A673 (cell line): ENCODE results near the gene NEDD4L. TPM values are rescaled to one million over a fixed set of nuclear protein-coding genes. Genes with fewer than 3 reads are reported as not detected.

ENCODE experiments used
- BruUV-seq: library from RNA; stranded (reverse); fragments of 400-500 nt; replicated peaks from 2 replicates; lab custom pipeline; 2021; lab: Mats Ljungman, UMichigan
- CTCF ChIA-PET: fragments of 300-600 bp; sonication (Branson Sonifier 250); formaldehyde crosslinking; loops from one replicate; lab custom pipeline; 2022; ENCODE audit warnings: antibody characterized with exemption; lab: Charles Lee
- POLR2A ChIA-PET: fragments of 300-600 bp; sonication (Branson Sonifier 250); formaldehyde crosslinking; loops from one replicate; lab custom pipeline; 2022; ENCODE audit warnings: antibody characterized with exemption; ENCODE audit not compliant: low non-redundant PET; lab: Charles Lee
- DNase-seq: peaks from one replicate; pipeline ENCODE4 v3.0.0-alpha.2; 2015; ENCODE audit warnings: low spot score
- H3K27ac ChIP-seq: fragments of 200-600 bp; sonication (generic); 2 replicates; pipeline ENCODE4 v1.5.1; 2016; ENCODE audit warnings: mixed run types, low read depth, mild to moderate bottlenecking, mixed read lengths, antibody characterized with exemption, low read length; ENCODE audit not compliant: poor library complexity, severe bottlenecking
- H3K27me3 ChIP-seq: fragments of 200-600 bp; sonication (generic); replicated peaks from 2 replicates; pipeline ENCODE4 v1.6.1; 2017; ENCODE audit warnings: mixed run types, low read depth, mild to moderate bottlenecking, mixed read lengths, antibody characterized with exemption, low read length; ENCODE audit not compliant: insufficient read depth, poor library complexity
- H3K36me3 ChIP-seq: fragments of 200-600 bp; sonication (generic); 2 replicates; pipeline ENCODE4 v1.6.1; 2016; ENCODE audit warnings: mixed run types, mild to moderate bottlenecking, mixed read lengths, antibody characterized with exemption, low read length; ENCODE audit not compliant: insufficient read depth, poor library complexity, severe bottlenecking
- H3K4me1 ChIP-seq: fragments of 200-600 bp; sonication (generic); 2 replicates; pipeline ENCODE4 v1.6.1; 2017; ENCODE audit warnings: mixed run types, mild to moderate bottlenecking, mixed read lengths, antibody characterized with exemption, low read length; ENCODE audit not compliant: insufficient read depth, poor library complexity, severe bottlenecking
- H3K4me3 ChIP-seq: fragments of 200-600 bp; sonication (generic); 2 replicates; pipeline ENCODE4 v1.5.1; 2016; ENCODE audit warnings: low read depth, mixed run types, mild to moderate bottlenecking, mixed read lengths, low read length; ENCODE audit not compliant: poor library complexity, severe bottlenecking
- H3K9me3 ChIP-seq: fragments of 200-600 bp; sonication (generic); 2 replicates; pipeline ENCODE4 v1.6.1; 2016; ENCODE audit warnings: mixed run types, low read depth, mild to moderate bottlenecking, mixed read lengths, antibody characterized with exemption, low read length; ENCODE audit not compliant: poor library complexity, severe bottlenecking
- EZH2 ChIP-seq: fragments of 200-600 bp; sonication (generic); IDR thresholded peaks from 2 replicates; pipeline ENCODE4 v1.6.1; 2017; ENCODE audit warnings: borderline replicate concordance, low read depth, mild to moderate bottlenecking, mixed read lengths, antibody characterized with exemption, low read length; ENCODE audit not compliant: poor library complexity, severe bottlenecking
- intact Hi-C: fragments of 100-400 bp; cut with micrococcal nuclease; formaldehyde crosslinking; loops from one replicate; pipeline ENCODE4 v1.10.0; 2022; ENCODE audit not compliant: unreplicated experiment
- total RNA-seq: library from RNA; stranded (reverse); gene quantifications from 2 replicates; pipeline ENCODE4 v1.2.3, GENCODE V29; 2021
- TF ChIP-seq, protein P1 (sequence below): fragments of 300-800, 200-600 bp; sonication (generic); conservative IDR thresholded peaks from 2 replicates; pipeline ENCODE4 v1.5.1; 2017; ENCODE audit warnings: low read depth, mild to moderate bottlenecking, antibody characterized with exemption, low read length, moderate library complexity, mixed read lengths

The NEDD4L gene
- total RNA-seq, 1 experiment from 2014 or later = 15.3 TPM

DNA sequence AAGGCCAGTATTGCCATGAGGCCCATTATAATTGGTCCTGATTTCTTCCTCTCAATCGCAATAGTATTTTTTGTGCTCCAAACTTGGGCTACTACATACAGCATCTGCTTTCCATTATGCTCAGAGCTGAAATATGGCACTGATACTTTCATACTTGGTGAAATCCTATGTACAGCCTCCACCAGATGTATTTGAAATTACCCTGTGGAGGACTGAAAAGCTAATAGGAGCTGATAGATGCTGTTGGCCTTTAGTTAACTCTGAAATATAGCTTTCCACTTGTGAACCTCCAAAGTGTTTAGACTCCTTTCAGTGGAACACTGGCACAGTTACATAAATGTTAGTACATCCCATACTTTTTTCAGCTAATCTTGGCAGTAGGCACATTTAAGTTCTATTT lies 205.7 kb downstream of the NEDD4L start:
- TF ChIP-seq, protein P1, sequence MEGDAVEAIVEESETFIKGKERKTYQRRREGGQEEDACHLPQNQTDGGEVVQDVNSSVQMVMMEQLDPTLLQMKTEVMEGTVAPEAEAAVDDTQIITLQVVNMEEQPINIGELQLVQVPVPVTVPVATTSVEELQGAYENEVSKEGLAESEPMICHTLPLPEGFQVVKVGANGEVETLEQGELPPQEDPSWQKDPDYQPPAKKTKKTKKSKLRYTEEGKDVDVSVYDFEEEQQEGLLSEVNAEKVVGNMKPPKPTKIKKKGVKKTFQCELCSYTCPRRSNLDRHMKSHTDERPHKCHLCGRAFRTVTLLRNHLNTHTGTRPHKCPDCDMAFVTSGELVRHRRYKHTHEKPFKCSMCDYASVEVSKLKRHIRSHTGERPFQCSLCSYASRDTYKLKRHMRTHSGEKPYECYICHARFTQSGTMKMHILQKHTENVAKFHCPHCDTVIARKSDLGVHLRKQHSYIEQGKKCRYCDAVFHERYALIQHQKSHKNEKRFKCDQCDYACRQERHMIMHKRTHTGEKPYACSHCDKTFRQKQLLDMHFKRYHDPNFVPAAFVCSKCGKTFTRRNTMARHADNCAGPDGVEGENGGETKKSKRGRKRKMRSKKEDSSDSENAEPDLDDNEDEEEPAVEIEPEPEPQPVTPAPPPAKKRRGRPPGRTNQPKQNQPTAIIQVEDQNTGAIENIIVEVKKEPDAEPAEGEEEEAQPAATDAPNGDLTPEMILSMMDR = no peak
- TF ChIP-seq EZH2 = no peak
- no peaks in the 10 kb centered on the region for H3K9me3 ChIP-seq
- no peak overlapping the region for H3K27ac ChIP-seq
- H3K36me3 ChIP-seq = no peaks in the 10 kb centered on the region
- no peaks in the 10 kb centered on the region for H3K27me3 ChIP-seq
- no peak overlapping the region for H3K4me3 ChIP-seq
- CTCF ChIA-PET = no interaction called here
- H3K4me1 ChIP-seq = no peaks in the 10 kb centered on the region
- POLR2A ChIA-PET = no interaction called here
- no TSS peak for BruUV-seq
- DNase-seq = no peak
- intact Hi-C loops = no loop called here

DNA sequence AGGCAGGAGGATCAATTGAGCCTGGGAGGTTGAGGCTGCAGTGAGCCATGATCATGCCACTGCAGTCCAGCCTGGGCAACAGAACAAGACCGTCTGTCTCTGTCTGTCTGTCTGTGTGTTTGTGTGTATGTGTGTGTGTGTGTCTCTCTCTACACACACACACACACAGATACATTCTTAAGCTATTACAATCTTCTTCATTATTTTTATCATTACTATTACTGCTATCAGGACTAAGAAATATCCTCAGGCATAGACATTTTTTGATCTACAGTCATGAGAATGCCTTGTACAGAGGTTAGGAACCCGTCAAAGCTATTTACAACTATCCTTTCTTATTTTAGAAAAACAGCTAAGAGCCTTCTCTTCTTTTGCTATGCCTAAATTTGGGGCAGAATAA lies 207.4 kb downstream of the NEDD4L start:
- no TSS peak for BruUV-seq

DNA sequence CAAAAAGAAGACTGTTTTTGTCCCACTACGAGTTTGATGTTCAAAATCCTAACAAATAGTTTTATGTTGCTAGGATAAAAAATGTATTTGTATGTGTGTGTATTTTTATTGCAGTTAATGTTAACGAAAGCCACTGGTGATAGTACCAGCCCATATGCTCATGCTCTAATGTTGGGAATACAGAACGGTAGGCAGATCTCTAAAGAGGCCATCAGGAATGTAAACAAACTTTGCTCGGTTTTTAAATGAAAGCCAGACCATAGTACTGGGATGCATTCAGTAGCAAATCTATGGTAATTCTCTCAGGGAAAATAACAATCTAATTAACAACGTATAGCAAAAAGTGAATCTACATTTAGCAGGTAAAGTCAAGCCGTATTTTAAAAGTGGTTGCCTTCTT lies 208.1 kb downstream of the NEDD4L start:
- H3K27ac ChIP-seq = no peak overlapping the region
- TF ChIP-seq, protein P1 = no peak
- no peak for TF ChIP-seq EZH2
- no peaks in the 10 kb centered on the region for H3K9me3 ChIP-seq
- H3K27me3 ChIP-seq = no peaks in the 10 kb centered on the region
- ChIA-PET POLR2A (no interaction called here), CTCF (no interaction called here)
- no peak for DNase-seq
- no peaks in the 10 kb centered on the region for H3K36me3 ChIP-seq
- no TSS peak for BruUV-seq
- intact Hi-C loops = no loop called here
- no peaks in the 10 kb centered on the region for H3K4me1 ChIP-seq
- no peak overlapping the region for H3K4me3 ChIP-seq

More for the DNA sequence above, 207.4 kb downstream of the NEDD4L start:
- Histone ChIP-seq H3K4me3 (no peak overlapping the region), H3K27me3 (no peaks in the 10 kb centered on the region), H3K4me1 (no peaks in the 10 kb centered on the region), H3K9me3 (no peaks in the 10 kb centered on the region), H3K36me3 (no peaks in the 10 kb centered on the region), H3K27ac (no peak overlapping the region)
- no peak for DNase-seq
- intact Hi-C loops = no loop called here
- ChIA-PET POLR2A (no interaction called here), CTCF (no interaction called here)
- TF ChIP-seq, protein P1 = no peak
- no peak for TF ChIP-seq EZH2
